Stimulated activated CD8-positive, alpha-beta memory T cell treated with anti-CD3 and anti-CD28 coated beads, Interleukin-4, amount 100 ng/mL, for 1 hour (primary cell): ENCODE results near the gene FAM217A.
A peak's percentile ranks its signal among the peaks of the same experiment; 100 is the strongest.

ENCODE experiments used
- DNase-seq, 2 donors: peaks; one replicate each; pipeline ENCODE4 v3.0.0-alpha.2; 2020; ENCODE audit warnings: low read depth in 2 of 2, low spot score in 1 of 2

The FAM217A gene

GRCh38 chr6:4023240-4023639 is 55.7 kb downstream of the FAM217A start:
- no peak for DNase-seq

DNA sequence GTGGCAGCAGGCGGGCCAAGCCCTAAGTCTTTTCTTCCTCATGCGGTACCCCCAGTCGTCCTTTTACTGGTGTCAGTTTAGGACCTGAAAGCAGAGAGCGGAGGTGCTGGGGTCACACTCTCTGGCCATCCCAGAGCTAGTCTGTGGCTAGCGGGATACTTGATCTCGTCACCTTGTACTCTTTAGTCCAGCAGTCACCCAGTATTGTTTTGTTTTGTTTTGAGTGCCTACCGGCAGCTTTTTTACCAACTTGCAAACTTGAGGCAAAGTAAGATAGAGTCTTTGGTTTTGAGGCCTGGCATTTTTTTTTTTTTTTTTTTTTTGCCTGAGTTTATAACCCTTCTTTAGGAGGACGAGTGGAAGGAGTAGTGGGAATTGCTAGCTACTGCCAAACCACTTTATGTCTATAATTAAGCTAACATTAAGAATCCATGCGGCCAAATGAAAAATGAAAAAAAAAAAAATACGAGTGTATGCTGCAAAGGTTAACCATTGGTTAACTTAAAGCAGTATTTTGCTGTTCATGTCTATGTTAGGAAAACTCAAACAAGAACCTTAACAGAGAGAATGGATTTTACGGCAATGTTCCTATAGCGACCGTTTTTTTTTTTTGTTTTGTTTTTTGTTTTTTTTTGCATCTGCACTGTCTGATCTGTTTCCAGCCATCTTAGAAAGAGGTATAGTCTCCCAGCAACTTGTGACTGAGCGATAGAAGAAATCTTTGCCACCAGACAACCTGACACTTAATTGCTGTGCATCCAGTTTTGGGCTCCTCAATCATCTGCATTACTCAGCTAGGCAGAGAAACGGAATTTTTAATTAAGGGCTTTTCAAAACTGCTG is 56.9 kb downstream of the FAM217A start:
- no peak for DNase-seq

GRCh38 chr6:4021133-4021853 is 57.6 kb downstream of the FAM217A start:
- DNase-seq = peak; percentile 54 to 71

- no peak for DNase-seq
These were observed 58.2 kb downstream of the FAM217A start for GRCh38 chr6:4020822-4021132.

GRCh38 chr6:4018924-4019236 is 60.1 kb downstream of the FAM217A start:
- DNase-seq = no peak
